Hindlimb muscle (tissue), 1 donor: ENCODE results near the gene MMP28. TPM values are rescaled to one million over a fixed set of nuclear protein-coding genes. Genes with fewer than 3 reads are reported as not detected.

Experiments
- DNase-seq: peaks from one replicate; pipeline ENCODE4 v3.0.0-alpha.2; 2013
- polyA plus RNA-seq: library from polyadenylated mRNA; unstranded; fragments of 120-200 nt; gene quantifications from one replicate; pipeline ENCODE4 v1.2.1, GENCODE V29; 2013; ENCODE audit not compliant: insufficient read length

MMP28 gene
- polyA plus RNA-seq, 1 donor = 4.5 TPM

DNA sequence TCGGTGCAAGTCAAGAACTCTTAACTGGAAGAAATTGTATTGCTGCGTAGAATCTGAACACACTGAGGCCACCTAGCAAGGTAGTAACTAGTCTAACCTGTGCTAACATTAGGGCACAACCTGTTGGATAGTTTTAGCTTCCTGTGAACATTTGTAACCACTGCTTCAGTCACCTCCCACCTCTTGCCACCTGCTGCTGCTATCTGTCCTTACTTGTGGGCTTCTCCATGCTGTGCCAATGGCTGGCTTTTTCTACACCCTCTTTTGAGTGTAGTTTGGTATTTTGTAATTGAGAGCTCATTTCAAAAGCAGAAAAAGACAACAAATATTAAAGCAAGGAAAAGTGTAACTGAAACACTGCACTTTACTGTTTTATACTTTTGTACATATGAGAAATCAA lies 71.7 kb downstream of the MMP28 start:
- no peak for DNase-seq

DNA sequence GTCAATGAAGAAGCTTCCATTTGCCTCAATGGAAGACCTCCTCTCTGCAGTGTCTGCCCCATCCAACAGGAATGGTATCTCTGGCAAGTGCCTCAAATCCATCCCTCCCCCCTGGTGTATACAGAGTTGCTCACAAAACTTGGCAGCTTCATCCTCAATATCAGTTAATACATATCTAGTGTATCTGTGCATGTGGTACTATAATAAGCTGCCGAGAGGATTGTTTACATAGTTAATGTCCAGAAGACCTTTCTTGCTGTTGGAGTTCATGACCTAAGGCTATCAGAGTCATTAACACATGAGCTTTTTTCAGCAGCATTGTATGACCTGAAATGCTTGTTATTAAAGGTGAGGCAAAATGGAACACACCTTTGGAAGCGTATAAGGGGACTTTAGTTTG lies 78.0 kb downstream of the MMP28 start:
- DNase-seq = no peak

DNA sequence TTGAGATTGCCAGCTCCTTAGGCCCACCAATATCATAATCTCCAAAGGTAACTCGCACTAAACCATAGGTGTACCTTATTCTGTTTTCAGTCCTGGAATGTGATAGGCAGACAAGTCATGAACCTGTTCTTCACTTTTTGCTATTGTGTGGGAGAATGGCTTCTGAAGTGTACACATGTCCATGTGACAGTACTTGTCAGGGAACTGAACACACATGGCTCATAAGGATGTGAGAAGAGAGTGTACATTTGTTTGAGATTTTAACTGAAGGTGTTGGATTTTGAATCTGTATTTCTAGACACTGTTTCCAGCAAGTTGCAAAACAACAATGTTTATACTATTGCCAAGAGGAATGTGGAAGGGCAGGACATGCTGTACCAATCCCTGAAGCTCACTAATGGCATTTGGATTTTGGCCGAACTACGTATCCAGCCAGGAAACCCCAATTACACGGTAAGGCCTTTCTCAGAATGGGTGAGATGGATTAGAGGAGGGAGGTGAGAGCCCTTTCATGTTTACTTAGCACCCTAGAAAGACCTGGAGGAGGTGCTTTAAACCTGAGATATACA lies 78.5 kb downstream of the MMP28 start:
- no peak for DNase-seq

DNA sequence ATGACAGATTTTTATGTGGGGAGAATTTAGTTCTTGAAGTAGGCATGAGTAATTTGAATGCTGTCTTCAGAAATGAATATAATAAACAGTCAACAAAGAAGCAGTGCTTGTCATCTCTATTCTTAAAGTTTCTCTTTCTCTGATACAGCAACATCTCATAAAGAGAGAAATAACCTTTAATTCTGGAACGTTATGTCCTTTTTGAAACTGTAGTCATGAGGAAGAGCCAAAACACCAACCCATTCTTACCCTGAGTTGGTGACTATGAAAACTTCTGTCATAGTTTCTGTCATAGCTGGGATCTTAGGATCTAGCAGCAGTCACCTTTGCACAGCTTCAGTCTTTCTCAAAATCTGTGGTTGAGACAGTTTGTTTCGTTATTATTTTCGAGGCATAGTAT lies 79.3 kb downstream of the MMP28 start:
- DNase-seq = no peak

Other genes starting within 250 kb of the MMP28 start
- gene SLFN14, start 234.8 kb downstream of the MMP28 start, polyA plus RNA-seq = 0.19 TPM
- gene PEX12, start 217.1 kb downstream of the MMP28 start, polyA plus RNA-seq = 7.7 TPM
- gene AP2B1, start 208.3 kb downstream of the MMP28 start, polyA plus RNA-seq = 74.1 TPM
- gene RASL10B, start 64.0 kb downstream of the MMP28 start, polyA plus RNA-seq = 2.8 TPM
- not detected for gene GAS2L2, start 42.4 kb downstream of the MMP28 start, polyA plus RNA-seq
- gene C17orf50, start 34.8 kb downstream of the MMP28 start, polyA plus RNA-seq = not detected
- gene TAF15, start 13.8 kb upstream of the MMP28 start, polyA plus RNA-seq = 113 TPM
- gene HEATR9, start 73.2 kb upstream of the MMP28 start, polyA plus RNA-seq = not detected
- 0.74 TPM for gene CCL5, start 84.7 kb upstream of the MMP28 start, polyA plus RNA-seq
- gene RDM1, start 135.1 kb upstream of the MMP28 start, polyA plus RNA-seq = 0.67 TPM
- gene LYZL6, start 148.1 kb upstream of the MMP28 start, polyA plus RNA-seq = not detected
- gene CCL16, start 185.9 kb upstream of the MMP28 start, polyA plus RNA-seq = 0.13 TPM
- gene CCL14, start 191.1 kb upstream of the MMP28 start, polyA plus RNA-seq = 40.4 TPM
- not detected for gene CCL15, start 205.9 kb upstream of the MMP28 start, polyA plus RNA-seq
- gene CCL23, start 222.3 kb upstream of the MMP28 start, polyA plus RNA-seq = not detected